A673 (cell line): ENCODE measurements around the gene FOXF2. TPM values are rescaled to one million over a fixed set of nuclear protein-coding genes. Genes with fewer than 3 reads are reported as not detected.
"Not testable (repeated sequence)": the region's sequence is repeated elsewhere in the genome, so short reads cannot be mapped to it uniquely, and the experiment has no call there.

Experiments used
- BruUV-seq: library from RNA; stranded (reverse); fragments of 400-500 nt; replicated peaks from 2 replicates; lab custom pipeline; 2021; lab: Mats Ljungman, UMichigan
- CTCF ChIA-PET: fragments of 300-600 bp; sonication (Branson Sonifier 250); formaldehyde crosslinking; loops from one replicate; lab custom pipeline; 2022; ENCODE audit warnings: antibody characterized with exemption; lab: Charles Lee
- POLR2A ChIA-PET: fragments of 300-600 bp; sonication (Branson Sonifier 250); formaldehyde crosslinking; loops from one replicate; lab custom pipeline; 2022; ENCODE audit warnings: antibody characterized with exemption; ENCODE audit not compliant: low non-redundant PET; lab: Charles Lee
- DNase-seq: peaks from one replicate; pipeline ENCODE4 v3.0.0-alpha.2; 2015; ENCODE audit warnings: low spot score
- H3K27ac ChIP-seq: fragments of 200-600 bp; sonication (generic); 2 replicates; pipeline ENCODE4 v1.5.1; 2016; ENCODE audit warnings: mixed run types, low read depth, mild to moderate bottlenecking, mixed read lengths, antibody characterized with exemption, low read length; ENCODE audit not compliant: poor library complexity, severe bottlenecking
- H3K27me3 ChIP-seq: fragments of 200-600 bp; sonication (generic); replicated peaks from 2 replicates; pipeline ENCODE4 v1.6.1; 2017; ENCODE audit warnings: mixed run types, low read depth, mild to moderate bottlenecking, mixed read lengths, antibody characterized with exemption, low read length; ENCODE audit not compliant: insufficient read depth, poor library complexity
- H3K36me3 ChIP-seq: fragments of 200-600 bp; sonication (generic); 2 replicates; pipeline ENCODE4 v1.6.1; 2016; ENCODE audit warnings: mixed run types, mild to moderate bottlenecking, mixed read lengths, antibody characterized with exemption, low read length; ENCODE audit not compliant: insufficient read depth, poor library complexity, severe bottlenecking
- H3K4me1 ChIP-seq: fragments of 200-600 bp; sonication (generic); 2 replicates; pipeline ENCODE4 v1.6.1; 2017; ENCODE audit warnings: mixed run types, mild to moderate bottlenecking, mixed read lengths, antibody characterized with exemption, low read length; ENCODE audit not compliant: insufficient read depth, poor library complexity, severe bottlenecking
- H3K4me3 ChIP-seq: fragments of 200-600 bp; sonication (generic); 2 replicates; pipeline ENCODE4 v1.5.1; 2016; ENCODE audit warnings: low read depth, mixed run types, mild to moderate bottlenecking, mixed read lengths, low read length; ENCODE audit not compliant: poor library complexity, severe bottlenecking
- H3K9me3 ChIP-seq: fragments of 200-600 bp; sonication (generic); 2 replicates; pipeline ENCODE4 v1.6.1; 2016; ENCODE audit warnings: mixed run types, low read depth, mild to moderate bottlenecking, mixed read lengths, antibody characterized with exemption, low read length; ENCODE audit not compliant: poor library complexity, severe bottlenecking
- EZH2 ChIP-seq: fragments of 200-600 bp; sonication (generic); IDR thresholded peaks from 2 replicates; pipeline ENCODE4 v1.6.1; 2017; ENCODE audit warnings: borderline replicate concordance, low read depth, mild to moderate bottlenecking, mixed read lengths, antibody characterized with exemption, low read length; ENCODE audit not compliant: poor library complexity, severe bottlenecking
- intact Hi-C: fragments of 100-400 bp; cut with micrococcal nuclease; formaldehyde crosslinking; loops from one replicate; pipeline ENCODE4 v1.10.0; 2022; ENCODE audit not compliant: unreplicated experiment
- total RNA-seq: library from RNA; stranded (reverse); gene quantifications from 2 replicates; pipeline ENCODE4 v1.2.3, GENCODE V29; 2021
- TF ChIP-seq, protein P1 (sequence below): fragments of 300-800, 200-600 bp; sonication (generic); conservative IDR thresholded peaks from 2 replicates; pipeline ENCODE4 v1.5.1; 2017; ENCODE audit warnings: low read depth, mild to moderate bottlenecking, antibody characterized with exemption, low read length, moderate library complexity, mixed read lengths

Gene FOXF2
- total RNA-seq, 1 experiment from 2014 or later = 0.13 TPM

DNA sequence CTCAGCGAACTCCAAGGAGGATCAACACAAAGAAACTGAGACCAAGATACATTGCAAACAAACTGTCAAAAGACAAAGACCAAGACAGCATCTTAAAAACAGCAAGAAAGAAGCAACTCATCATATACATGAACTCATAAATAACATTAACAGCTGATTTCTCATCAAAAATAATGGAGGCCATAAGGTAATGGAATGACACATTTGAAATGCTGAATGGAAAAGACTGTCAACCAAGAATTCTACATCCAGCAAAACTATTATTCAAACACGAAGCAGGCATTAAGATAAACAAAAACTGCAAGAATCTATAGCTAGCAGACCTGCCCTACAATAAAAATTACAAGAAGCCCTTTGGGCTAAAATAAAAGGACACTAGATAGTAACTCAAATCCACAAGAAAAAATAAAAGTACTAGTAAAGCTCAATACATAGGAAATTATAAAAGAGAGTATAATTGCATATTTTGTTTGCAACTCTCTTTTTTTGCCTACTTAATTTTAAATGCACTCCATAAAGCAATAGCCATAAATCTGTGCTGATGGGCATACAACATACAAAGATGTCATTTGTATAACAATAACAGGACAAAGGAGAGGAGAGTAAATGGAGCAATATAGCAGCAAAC lies 37.9 kb upstream of the FOXF2 start:
- BruUV-seq = no TSS peak
- H3K27me3 ChIP-seq = peaks cover 24% of the 10 kb centered on the region
- POLR2A ChIA-PET = no interaction called here

DNA sequence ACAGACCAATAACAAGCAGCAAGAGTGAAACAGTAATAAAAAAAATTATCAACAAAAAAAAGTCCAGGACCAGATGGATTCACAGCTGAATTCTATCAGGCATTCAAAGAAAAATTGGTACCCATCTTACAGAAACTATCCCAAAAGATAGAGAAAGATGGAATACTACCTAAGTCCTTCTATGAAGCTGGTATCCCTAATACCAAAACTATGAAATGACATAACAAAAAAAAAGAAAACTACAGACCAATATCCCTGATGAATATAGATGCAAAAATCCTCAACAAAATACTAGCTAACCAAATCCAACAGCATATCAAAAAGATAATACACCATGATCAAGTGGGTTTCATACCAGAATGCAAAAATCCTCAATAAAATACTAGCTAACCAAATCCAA lies 34.3 kb upstream of the FOXF2 start:
- intact Hi-C loops, POLR2A ChIA-PET, H3K27ac ChIP-seq, H3K4me3 ChIP-seq, H3K9me3 ChIP-seq, H3K4me1 ChIP-seq, CTCF ChIA-PET, DNase-seq, BruUV-seq, H3K36me3 ChIP-seq: not testable (repeated sequence)
- H3K27me3 ChIP-seq = peaks cover 17% of the 10 kb centered on the region

More for the DNA sequence above, 37.9 kb upstream of the FOXF2 start:
- no peak overlapping the region for H3K27ac ChIP-seq
- intact Hi-C loops = no loop called here
- no peak for DNase-seq
- CTCF ChIA-PET = no interaction called here
- H3K9me3 ChIP-seq = no peaks in the 10 kb centered on the region
- no peak overlapping the region for H3K4me3 ChIP-seq
- TF ChIP-seq, protein P1, sequence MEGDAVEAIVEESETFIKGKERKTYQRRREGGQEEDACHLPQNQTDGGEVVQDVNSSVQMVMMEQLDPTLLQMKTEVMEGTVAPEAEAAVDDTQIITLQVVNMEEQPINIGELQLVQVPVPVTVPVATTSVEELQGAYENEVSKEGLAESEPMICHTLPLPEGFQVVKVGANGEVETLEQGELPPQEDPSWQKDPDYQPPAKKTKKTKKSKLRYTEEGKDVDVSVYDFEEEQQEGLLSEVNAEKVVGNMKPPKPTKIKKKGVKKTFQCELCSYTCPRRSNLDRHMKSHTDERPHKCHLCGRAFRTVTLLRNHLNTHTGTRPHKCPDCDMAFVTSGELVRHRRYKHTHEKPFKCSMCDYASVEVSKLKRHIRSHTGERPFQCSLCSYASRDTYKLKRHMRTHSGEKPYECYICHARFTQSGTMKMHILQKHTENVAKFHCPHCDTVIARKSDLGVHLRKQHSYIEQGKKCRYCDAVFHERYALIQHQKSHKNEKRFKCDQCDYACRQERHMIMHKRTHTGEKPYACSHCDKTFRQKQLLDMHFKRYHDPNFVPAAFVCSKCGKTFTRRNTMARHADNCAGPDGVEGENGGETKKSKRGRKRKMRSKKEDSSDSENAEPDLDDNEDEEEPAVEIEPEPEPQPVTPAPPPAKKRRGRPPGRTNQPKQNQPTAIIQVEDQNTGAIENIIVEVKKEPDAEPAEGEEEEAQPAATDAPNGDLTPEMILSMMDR = no peak
- no peak for TF ChIP-seq EZH2
- no peaks in the 10 kb centered on the region for H3K36me3 ChIP-seq
- H3K4me1 ChIP-seq = no peaks in the 10 kb centered on the region

DNA sequence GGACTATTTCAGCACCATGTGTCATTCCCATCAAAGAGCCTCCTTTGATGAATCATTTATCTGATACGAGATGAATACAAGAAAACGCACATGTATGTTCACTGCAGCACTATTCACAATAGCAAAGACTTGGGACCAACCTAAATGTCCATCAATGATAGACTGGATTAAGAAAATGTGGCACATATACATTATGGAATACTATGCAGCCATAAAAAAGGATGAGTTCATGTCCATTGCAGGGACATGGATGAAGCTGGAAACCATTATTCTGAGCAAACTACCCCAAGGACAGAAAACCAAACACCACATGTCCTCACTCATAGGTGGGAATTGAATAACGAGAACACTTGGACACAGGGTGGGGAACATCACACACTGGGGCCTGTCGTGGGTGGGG lies 27.7 kb upstream of the FOXF2 start:
- H3K36me3 ChIP-seq, H3K4me3 ChIP-seq, POLR2A ChIA-PET, DNase-seq, H3K27ac ChIP-seq, CTCF ChIA-PET, H3K4me1 ChIP-seq, intact Hi-C loops, BruUV-seq, H3K9me3 ChIP-seq: not testable (repeated sequence)
- peaks cover 27% of the 10 kb centered on the region for H3K27me3 ChIP-seq

DNA sequence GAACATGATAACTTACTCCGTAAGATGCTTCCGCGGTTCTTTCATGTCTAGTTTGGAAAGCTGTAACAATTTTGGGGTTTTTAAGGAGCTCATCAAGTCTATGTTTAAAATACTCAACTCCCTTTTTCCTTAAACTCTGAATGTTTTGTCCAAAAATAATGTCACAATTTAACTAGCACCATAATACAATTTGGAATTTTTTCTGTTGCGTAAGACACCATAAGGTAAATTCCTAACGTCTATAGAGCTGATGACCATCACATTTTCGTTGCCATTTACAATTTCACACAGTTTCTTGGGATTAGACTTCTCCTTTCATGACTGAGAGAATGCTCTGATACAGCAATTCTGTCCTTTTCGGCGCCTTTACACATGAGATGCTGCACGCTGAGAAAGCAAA lies 26.7 kb upstream of the FOXF2 start:
- BruUV-seq = no TSS peak
- TF ChIP-seq, protein P1 = no peak
- TF ChIP-seq EZH2 = no peak
- no peak overlapping the region for H3K27ac ChIP-seq
- CTCF ChIA-PET = no interaction called here
- intact Hi-C loops = no loop called here
- no peaks in the 10 kb centered on the region for H3K4me1 ChIP-seq
- H3K36me3 ChIP-seq = no peaks in the 10 kb centered on the region
- no peak for DNase-seq
- H3K4me3 ChIP-seq = no peak overlapping the region
- peaks cover 34% of the 10 kb centered on the region for H3K27me3 ChIP-seq
- POLR2A ChIA-PET = no interaction called here
- H3K9me3 ChIP-seq = no peaks in the 10 kb centered on the region
